Activated CD8-positive, alpha-beta memory T cell treated with anti-CD3 and anti-CD28 coated beads, Interleukin-2, amount 10 ng/mL, durations not matched to agents 7 days and 5 days (primary cell): ENCODE data around the gene RPGRIP1L. TPM values are rescaled to one million over a fixed set of nuclear protein-coding genes. Genes with fewer than 3 reads are reported as not detected.

ENCODE experiments used
- ATAC-seq: fragments of 150-1000 bp; cut with Tn5 transposase; one replicate; pipeline ENCODE4 v1.10.0; 2021; ENCODE audit warnings: moderate library complexity
- CTCF ChIA-PET: fragments of 350-600 bp; sonication (Branson Sonifier 250); formaldehyde crosslinking; loops from one replicate; lab custom pipeline; 2021; ENCODE audit warnings: antibody characterized with exemption; lab: Charles Lee
- DNase-seq: peaks from one replicate; pipeline ENCODE4 v3.0.0-alpha.2; 2020
- H3K27ac Mint-ChIP-seq: one replicate; pipeline ENCODE4 v1.8.0; 2021; ENCODE audit warnings: mild to moderate bottlenecking, mixed read lengths
- H3K27me3 Mint-ChIP-seq: one replicate; pipeline ENCODE4 v1.8.0; 2021; ENCODE audit warnings: mixed read lengths
- H3K36me3 Mint-ChIP-seq: one replicate; pipeline ENCODE4 v1.8.0; 2021; ENCODE audit warnings: mild to moderate bottlenecking, mixed read lengths
- H3K4me1 Mint-ChIP-seq: one replicate; pipeline ENCODE4 v1.8.0; 2021; ENCODE audit warnings: mixed read lengths
- H3K4me3 Mint-ChIP-seq: one replicate; pipeline ENCODE4 v1.8.0; 2021; ENCODE audit warnings: mild to moderate bottlenecking, moderate library complexity, mixed read lengths
- H3K9me3 Mint-ChIP-seq: one replicate; pipeline ENCODE4 v1.8.0; 2022; ENCODE audit warnings: low read depth, mixed read lengths
- total RNA-seq, 2 experiments: library from RNA; stranded (reverse); gene quantifications; one replicate each; pipeline ENCODE4 v1.2.3, GENCODE V29; 2021

Gene RPGRIP1L
- 1 to 10 TPM; 5.6 to 6.9 TPM for total RNA-seq

DNA sequence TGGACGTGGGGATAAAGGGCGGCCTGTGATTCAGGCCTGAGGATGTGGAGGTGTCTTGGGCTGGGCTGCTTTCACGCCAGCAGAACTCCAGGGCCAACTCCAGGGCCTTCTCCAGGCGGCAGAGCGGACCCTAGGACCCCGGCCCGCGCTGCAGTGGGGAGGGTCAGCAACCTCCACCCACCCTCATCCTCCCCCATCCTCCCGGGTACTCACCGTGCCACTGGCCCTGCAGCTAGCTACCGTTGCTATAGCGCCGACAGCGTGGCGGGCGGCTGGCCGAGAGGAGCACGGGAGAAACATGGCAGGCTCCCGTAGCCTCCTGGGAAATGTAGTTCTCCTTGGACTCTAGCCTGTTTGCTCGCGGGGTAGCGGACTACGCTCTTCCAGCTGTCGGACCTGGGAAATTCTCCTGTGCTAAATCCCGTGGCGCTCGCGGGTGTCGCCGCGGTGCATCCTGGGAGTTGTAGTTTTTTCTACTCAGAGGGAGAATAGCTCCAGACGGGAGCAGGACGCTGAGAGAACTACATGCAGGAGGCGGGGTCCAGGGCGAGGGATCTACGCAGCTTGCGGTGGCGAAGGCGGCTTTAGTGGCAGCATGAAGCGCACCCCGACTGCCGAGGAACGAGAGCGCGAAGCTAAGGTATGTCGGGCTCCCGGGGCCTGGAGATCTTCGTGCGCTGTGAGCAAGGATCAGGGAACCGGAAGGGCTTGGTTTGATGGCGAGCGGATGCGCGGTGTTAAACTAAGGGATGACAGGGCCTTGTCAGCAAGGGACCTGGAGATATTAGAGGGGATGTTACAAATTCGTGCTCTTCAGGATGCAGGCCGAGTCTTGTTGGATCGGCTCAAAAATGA, at the start of gene RPGRIP1L, which contains the start of gene FTO:
Gene RPGRIP1L (minus strand): TSS at position 270 of the 855 bp plus-strand sequence. CDS start 3,136 bp downstream, outside the sequence.
Gene FTO (plus strand): TSS at position 567 of the 855 bp plus-strand sequence.
- DNase-seq: peak; percentile 99

DNA sequence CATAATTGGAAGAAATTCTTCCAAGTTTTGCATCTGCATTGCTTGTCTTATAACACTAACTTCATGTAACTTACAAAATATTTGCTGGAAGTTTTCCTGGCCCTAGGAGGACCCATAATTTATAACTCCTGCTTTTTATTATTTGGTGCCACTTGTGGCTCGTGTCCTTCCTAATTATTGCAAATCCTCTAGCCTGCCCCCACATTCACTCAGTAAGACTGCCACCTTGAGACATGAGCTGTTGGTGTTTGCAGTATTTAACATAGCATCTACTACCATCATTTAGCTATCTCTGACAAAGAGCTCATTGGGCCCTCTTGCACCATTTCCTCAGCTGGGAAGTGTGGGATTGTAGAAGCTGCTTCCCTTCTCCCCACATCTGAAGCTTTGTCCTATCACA, 49.8 kb upstream of the RPGRIP1L start:
- CTCF ChIA-PET: interaction anchor here (2.8 kb wide), 1 partner anchor 10 kb away, joined by 12 read pairs; no protein-coding TSS in a partner anchor
- ATAC-seq (no peak), DNase-seq (no peak)
- peaks cover under 1% of the 10 kb centered on the region for H3K36me3 Mint-ChIP-seq
- no peak overlapping the region for H3K27ac Mint-ChIP-seq
- no peaks in the 10 kb centered on the region for H3K4me1 Mint-ChIP-seq
- H3K9me3 Mint-ChIP-seq: no peaks in the 10 kb centered on the region
- no peaks in the 10 kb centered on the region for H3K27me3 Mint-ChIP-seq
- no peak overlapping the region for H3K4me3 Mint-ChIP-seq

More for the DNA sequence above, at the start of gene RPGRIP1L, which contains the start of gene FTO:
- no peaks in the 10 kb centered on the region for H3K27me3 Mint-ChIP-seq
- H3K27ac Mint-ChIP-seq: peak within 1 kb of the TSS; percentile 95
- peaks cover 22% of the 10 kb centered on the region for H3K4me1 Mint-ChIP-seq
- peaks cover 13% of the 10 kb centered on the region for H3K36me3 Mint-ChIP-seq
- CTCF ChIA-PET: interaction anchor here (0.7 to 2.7 kb wide), 5 partner anchors 10 to 649 kb away, joined by 3 to 10 read pairs (median 3); no protein-coding TSS in a partner anchor
- H3K9me3 Mint-ChIP-seq: no peaks in the 10 kb centered on the region
- ATAC-seq: peak; percentile 97
- peak within 1 kb of the TSS; percentile 93 for H3K4me3 Mint-ChIP-seq

- Mint-ChIP-seq H3K9me3 (no peaks in the 10 kb centered on the region), H3K4me1 (no peaks in the 10 kb centered on the region), H3K27me3 (no peaks in the 10 kb centered on the region), H3K4me3 (no peak overlapping the region), H3K27ac (no peak overlapping the region), H3K36me3 (peaks cover 4% of the 10 kb centered on the region)
- CTCF ChIA-PET: interaction anchor here (0.5 to 1.3 kb wide), 2 partner anchors 10 to 43 kb away, joined by 3 to 5 read pairs; no protein-coding TSS in a partner anchor
- no peak for DNase-seq
- no peak for ATAC-seq
Observed at GRCh38 chr16:53752560-53752959, 48.9 kb upstream of the RPGRIP1L start.

DNA sequence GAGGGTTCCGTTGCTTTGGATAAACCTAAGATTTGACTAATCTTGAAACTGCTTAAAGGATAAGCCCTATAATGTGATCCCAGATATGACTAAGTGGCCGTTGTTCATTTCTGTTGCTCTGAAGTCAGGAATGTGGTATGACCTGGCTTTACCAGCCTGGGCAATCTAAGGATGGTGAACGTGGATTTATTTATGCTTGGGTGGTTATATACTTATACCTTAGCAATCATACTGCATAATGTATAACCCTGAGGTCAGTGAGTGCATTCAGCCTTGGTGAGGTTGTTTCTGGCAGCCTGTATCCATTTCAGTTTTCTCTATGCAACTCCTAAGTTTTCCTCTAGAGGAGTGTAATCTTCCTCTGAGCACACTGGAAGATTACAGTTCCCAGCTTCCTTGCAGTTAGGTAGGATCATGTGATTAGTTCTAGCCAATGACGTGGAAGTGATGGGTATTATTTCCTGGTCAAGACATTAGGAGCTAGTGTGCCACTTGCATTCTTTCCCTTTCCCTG, 42.2 kb upstream of the RPGRIP1L start:
- Mint-ChIP-seq H3K4me3 (no peak overlapping the region), H3K36me3 (peaks cover 6% of the 10 kb centered on the region), H3K4me1 (peaks cover 26% of the 10 kb centered on the region), H3K9me3 (no peaks in the 10 kb centered on the region), H3K27me3 (no peaks in the 10 kb centered on the region), H3K27ac (no peak overlapping the region)
- CTCF ChIA-PET: interaction anchor here (1.5 kb wide), 1 partner anchor 67 kb away, joined by 3 read pairs; no protein-coding TSS in a partner anchor
- ATAC-seq (peak; percentile 65), DNase-seq (no peak)

DNA sequence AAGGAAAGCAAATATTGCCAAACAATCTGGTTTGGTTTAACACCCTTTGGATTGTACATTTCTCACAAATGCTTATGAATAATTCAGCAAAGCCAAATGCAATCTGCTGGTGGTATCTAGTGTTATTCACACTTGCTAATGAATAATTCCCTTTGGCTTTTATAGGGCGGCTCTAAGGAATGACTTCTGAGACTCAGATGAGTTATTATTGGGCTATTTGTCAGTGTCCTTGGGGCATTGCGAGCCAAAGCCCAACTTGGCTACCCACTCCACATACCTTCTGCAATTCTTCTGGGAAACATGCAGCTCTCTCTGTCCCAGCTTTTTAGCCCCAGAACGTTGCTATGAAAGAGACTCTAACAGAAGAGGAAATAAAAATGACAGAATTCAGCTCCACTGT, 41.4 kb upstream of the RPGRIP1L start:
- Mint-ChIP-seq H3K4me3 (no peak overlapping the region), H3K27me3 (no peaks in the 10 kb centered on the region), H3K27ac (no peak overlapping the region), H3K9me3 (no peaks in the 10 kb centered on the region), H3K36me3 (peaks cover 6% of the 10 kb centered on the region), H3K4me1 (peaks cover 26% of the 10 kb centered on the region)
- no peak for ATAC-seq
- CTCF ChIA-PET: interaction anchor here (1.5 to 2.8 kb wide), 4 partner anchors 9 to 67 kb away, joined by 3 to 12 read pairs (median 9); partner anchors contain the start of genes FTO and RPGRIP1L
- DNase-seq: no peak

GRCh38 chr16:53744449-53744848, 40.8 kb upstream of the RPGRIP1L start:
- ATAC-seq: peak; percentile 77
- Mint-ChIP-seq H3K27ac (peak overlapping the region; percentile 63), H3K4me1 (peaks cover 26% of the 10 kb centered on the region), H3K36me3 (peaks cover 6% of the 10 kb centered on the region), H3K27me3 (no peaks in the 10 kb centered on the region), H3K4me3 (no peak overlapping the region), H3K9me3 (no peaks in the 10 kb centered on the region)
- CTCF ChIA-PET: interaction anchor here (0.6 to 2.8 kb wide), 6 partner anchors 10 to 80 kb away, joined by 3 to 12 read pairs (median 6); partner anchors contain the start of genes FTO and RPGRIP1L
- DNase-seq: peak; percentile 42

- H3K27ac Mint-ChIP-seq: no peak overlapping the region
- no peak for DNase-seq
- peaks cover 6% of the 10 kb centered on the region for H3K36me3 Mint-ChIP-seq
- no peak overlapping the region for H3K4me3 Mint-ChIP-seq
- H3K4me1 Mint-ChIP-seq: peaks cover 26% of the 10 kb centered on the region
- CTCF ChIA-PET: interaction anchor here (1.0 to 2.8 kb wide), 11 partner anchors 9 to 52 kb away, joined by 3 to 12 read pairs (median 4); partner anchors contain the start of genes FTO and RPGRIP1L
- H3K27me3 Mint-ChIP-seq: no peaks in the 10 kb centered on the region
- ATAC-seq: no peak
- no peaks in the 10 kb centered on the region for H3K9me3 Mint-ChIP-seq
Observed at GRCh38 chr16:53743149-53743566, 39.5 kb upstream of the RPGRIP1L start.

GRCh38 chr16:53741546-53741945, 37.9 kb upstream of the RPGRIP1L start:
- H3K36me3 Mint-ChIP-seq: no peaks in the 10 kb centered on the region
- no peak overlapping the region for H3K27ac Mint-ChIP-seq
- H3K4me3 Mint-ChIP-seq: no peak overlapping the region
- no peak for DNase-seq
- H3K27me3 Mint-ChIP-seq: no peaks in the 10 kb centered on the region
- CTCF ChIA-PET: no interaction called here
- no peaks in the 10 kb centered on the region for H3K9me3 Mint-ChIP-seq
- ATAC-seq: no peak
- H3K4me1 Mint-ChIP-seq: peaks cover 24% of the 10 kb centered on the region

- Mint-ChIP-seq H3K4me3 (no peak overlapping the region), H3K4me1 (peaks cover 23% of the 10 kb centered on the region), H3K27ac (no peak overlapping the region), H3K9me3 (no peaks in the 10 kb centered on the region), H3K36me3 (no peaks in the 10 kb centered on the region), H3K27me3 (no peaks in the 10 kb centered on the region)
- DNase-seq (no peak), ATAC-seq (no peak)
- CTCF ChIA-PET: no interaction called here
Observed at GRCh38 chr16:53740933-53741531, 37.4 kb upstream of the RPGRIP1L start.

DNA sequence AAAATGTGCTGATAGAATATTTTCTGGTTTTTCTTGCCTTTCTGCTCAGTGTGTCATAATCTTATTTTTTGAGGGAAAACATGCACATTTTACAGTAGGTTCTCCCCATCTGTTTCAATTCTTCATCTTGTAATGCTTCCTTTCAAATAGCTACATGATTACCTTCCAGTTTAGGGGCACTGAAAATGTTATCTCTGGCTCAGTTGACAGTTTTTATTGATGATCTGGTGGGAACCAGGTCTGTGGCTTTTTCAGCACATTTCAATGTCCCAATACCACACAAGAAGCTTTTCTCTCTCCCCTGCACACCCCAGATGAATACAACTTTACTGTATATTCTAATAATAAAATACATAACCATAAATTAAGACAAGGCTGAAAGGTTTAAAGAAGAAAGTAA, 36.8 kb upstream of the RPGRIP1L start:
- CTCF ChIA-PET: no interaction called here
- no peak for ATAC-seq
- no peak overlapping the region for H3K27ac Mint-ChIP-seq

GRCh38 chr16:53737552-53737951, 33.9 kb upstream of the RPGRIP1L start:
- Mint-ChIP-seq H3K4me1 (no peaks in the 10 kb centered on the region), H3K9me3 (no peaks in the 10 kb centered on the region), H3K27me3 (no peaks in the 10 kb centered on the region), H3K4me3 (no peak overlapping the region), H3K36me3 (no peaks in the 10 kb centered on the region), H3K27ac (no peak overlapping the region)
- CTCF ChIA-PET: no interaction called here
- DNase-seq (no peak), ATAC-seq (no peak)

More for the DNA sequence above, 36.8 kb upstream of the RPGRIP1L start:
- no peak overlapping the region for H3K4me3 Mint-ChIP-seq
- no peaks in the 10 kb centered on the region for H3K27me3 Mint-ChIP-seq
- peaks cover 17% of the 10 kb centered on the region for H3K4me1 Mint-ChIP-seq
- no peaks in the 10 kb centered on the region for H3K9me3 Mint-ChIP-seq
- no peaks in the 10 kb centered on the region for H3K36me3 Mint-ChIP-seq
- DNase-seq: no peak

- no peak for DNase-seq
- CTCF ChIA-PET: no interaction called here
Observed at GRCh38 chr16:53736297-53736696, 32.6 kb upstream of the RPGRIP1L start.

GRCh38 chr16:53734908-53735307, 31.2 kb upstream of the RPGRIP1L start:
- no peak overlapping the region for H3K4me3 Mint-ChIP-seq
- no peaks in the 10 kb centered on the region for H3K27me3 Mint-ChIP-seq
- H3K27ac Mint-ChIP-seq: no peak overlapping the region
- no peaks in the 10 kb centered on the region for H3K4me1 Mint-ChIP-seq
- no peak for ATAC-seq
- no peaks in the 10 kb centered on the region for H3K36me3 Mint-ChIP-seq
- DNase-seq: no peak
- H3K9me3 Mint-ChIP-seq: no peaks in the 10 kb centered on the region
- CTCF ChIA-PET: no interaction called here

More at GRCh38 chr16:53736297-53736696, 32.6 kb upstream of the RPGRIP1L start:
- no peaks in the 10 kb centered on the region for H3K36me3 Mint-ChIP-seq
- H3K27ac Mint-ChIP-seq: no peak overlapping the region
- H3K4me3 Mint-ChIP-seq: no peak overlapping the region
- ATAC-seq: no peak
- no peaks in the 10 kb centered on the region for H3K27me3 Mint-ChIP-seq
- no peaks in the 10 kb centered on the region for H3K9me3 Mint-ChIP-seq
- H3K4me1 Mint-ChIP-seq: no peaks in the 10 kb centered on the region
